HL-60/S4 treated with phorbol 12-myristate 13-acetate at 8.2 ng/mL for 4 days and 3 days (cell line): ENCODE results near the gene RPTOR.

ENCODE experiments used
- in situ Hi-C: fragments of 300-500 bp; cut with MboI; formaldehyde crosslinking; loops from 2 replicates; pipeline ENCODE4 v1.15.0; 2022; ENCODE audit warnings: low sequenced_read_pairs

Gene RPTOR

GRCh38 chr17:80774146-80774545 lies 229.5 kb downstream of the RPTOR start:
- in situ Hi-C loops = no loop called here

- in situ Hi-C loops = no loop called here
Measured at GRCh38 chr17:80774643-80775281, 230.1 kb downstream of the RPTOR start.

- in situ Hi-C loops = no loop called here
Measured at GRCh38 chr17:80775863-80776262, 231.2 kb downstream of the RPTOR start.

- in situ Hi-C loops = no loop called here
Measured at GRCh38 chr17:80777274-80777673, 232.6 kb downstream of the RPTOR start.

GRCh38 chr17:80778716-80779115 lies 234.1 kb downstream of the RPTOR start:
- in situ Hi-C loops = no loop called here

- in situ Hi-C loops = no loop called here
Measured at GRCh38 chr17:80779336-80779735, 234.7 kb downstream of the RPTOR start.

- in situ Hi-C loops = no loop called here
Measured at GRCh38 chr17:80779961-80780380, 235.3 kb downstream of the RPTOR start.

GRCh38 chr17:80780381-80781198 lies 236.0 kb downstream of the RPTOR start:
- in situ Hi-C loops = no loop called here

GRCh38 chr17:80781211-80781610 lies 236.6 kb downstream of the RPTOR start:
- in situ Hi-C loops = no loop called here

- in situ Hi-C loops = no loop called here
Measured at GRCh38 chr17:80781807-80782277, 237.2 kb downstream of the RPTOR start.

GRCh38 chr17:80782536-80783427 lies 238.1 kb downstream of the RPTOR start:
- in situ Hi-C loops = no loop called here

- in situ Hi-C loops = no loop called here
Measured at GRCh38 chr17:80783486-80783885, 238.8 kb downstream of the RPTOR start.

GRCh38 chr17:80783971-80784370 lies 239.3 kb downstream of the RPTOR start:
- in situ Hi-C loops = no loop called here

GRCh38 chr17:80785477-80786178 lies 241.0 kb downstream of the RPTOR start:
- in situ Hi-C loops = no loop called here

- in situ Hi-C loops = no loop called here
Measured at GRCh38 chr17:80786470-80786869, 241.8 kb downstream of the RPTOR start.

GRCh38 chr17:80786887-80787286 lies 242.2 kb downstream of the RPTOR start:
- in situ Hi-C loops = no loop called here

- in situ Hi-C loops = no loop called here
Measured at GRCh38 chr17:80787881-80788280, 243.2 kb downstream of the RPTOR start.

GRCh38 chr17:80789356-80789902 lies 244.8 kb downstream of the RPTOR start:
- in situ Hi-C loops = no loop called here

GRCh38 chr17:80790021-80790765 lies 245.6 kb downstream of the RPTOR start:
- in situ Hi-C loops = no loop called here
